HG03469 (cell line): ENCODE measurements around the gene CXCL14.
"Not testable (repeated sequence)": the region's sequence is repeated elsewhere in the genome, so short reads cannot be mapped to it uniquely, and the experiment has no call there.

Source experiments
- ATAC-seq: cut with Tn5 transposase; IDR thresholded peaks from one replicate; pipeline ENCODE4 v1.9.1; 2021; ENCODE audit warnings: mild to moderate bottlenecking, moderate library complexity, moderate number of reproducible peaks; ENCODE audit not compliant: unreplicated experiment

The CXCL14 gene

DNA sequence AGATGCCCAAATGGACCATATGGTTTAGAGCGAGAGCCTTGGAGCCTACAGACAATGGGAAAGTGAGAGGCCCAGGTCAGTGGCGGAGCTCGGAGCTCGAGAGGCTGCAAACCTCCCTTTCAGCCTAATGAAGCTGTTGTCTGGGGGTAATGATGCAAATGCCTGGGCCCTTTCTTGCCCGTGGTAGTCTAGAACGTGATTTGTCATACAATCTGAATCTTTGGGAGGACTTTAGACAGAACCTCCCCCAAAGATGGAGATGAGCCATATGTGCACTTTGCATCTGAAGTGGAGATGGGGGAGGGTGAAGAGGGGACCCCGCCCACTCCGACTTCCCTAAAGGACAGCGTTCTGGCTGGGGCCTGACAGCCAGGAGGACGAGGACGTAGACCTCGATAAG lies 32.7 kb downstream of the CXCL14 start:
- ATAC-seq, result no peak

GRCh38 chr5:135545099-135545498 lies 33.7 kb downstream of the CXCL14 start:
- ATAC-seq, result no peak

GRCh38 chr5:135543485-135544304 lies 35.1 kb downstream of the CXCL14 start:
- ATAC-seq, result no peak

DNA sequence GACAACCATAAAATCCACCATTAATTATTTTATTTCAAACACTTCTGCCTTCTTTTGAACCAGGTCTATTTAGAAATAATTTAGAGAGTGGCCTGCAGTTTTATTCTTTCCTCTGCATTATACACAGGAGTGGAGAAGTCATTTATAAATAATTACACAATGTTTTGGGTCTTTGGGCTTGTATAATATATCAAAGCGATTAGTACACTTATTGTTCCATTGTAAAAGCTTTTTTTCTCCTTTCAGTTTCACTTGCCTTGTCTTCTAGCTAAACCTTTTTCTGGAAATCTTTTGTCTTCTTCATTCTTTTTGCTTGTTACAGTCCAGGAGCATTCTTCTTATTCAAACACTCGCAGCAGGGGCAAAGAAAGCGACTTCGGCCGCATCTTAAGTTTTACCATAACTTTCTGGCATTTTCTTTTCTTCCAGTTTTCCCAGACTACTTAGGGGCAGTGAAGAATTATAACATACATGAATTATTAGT lies 35.7 kb downstream of the CXCL14 start:
- ATAC-seq, result no peak

- no peak for ATAC-seq
Measured at GRCh38 chr5:135541807-135542502, 36.8 kb downstream of the CXCL14 start.

- ATAC-seq, result no peak
Measured at GRCh38 chr5:135539430-135540005, 39.3 kb downstream of the CXCL14 start.

- ATAC-seq, result no peak
Measured at GRCh38 chr5:135538261-135538660, 40.5 kb downstream of the CXCL14 start.

DNA sequence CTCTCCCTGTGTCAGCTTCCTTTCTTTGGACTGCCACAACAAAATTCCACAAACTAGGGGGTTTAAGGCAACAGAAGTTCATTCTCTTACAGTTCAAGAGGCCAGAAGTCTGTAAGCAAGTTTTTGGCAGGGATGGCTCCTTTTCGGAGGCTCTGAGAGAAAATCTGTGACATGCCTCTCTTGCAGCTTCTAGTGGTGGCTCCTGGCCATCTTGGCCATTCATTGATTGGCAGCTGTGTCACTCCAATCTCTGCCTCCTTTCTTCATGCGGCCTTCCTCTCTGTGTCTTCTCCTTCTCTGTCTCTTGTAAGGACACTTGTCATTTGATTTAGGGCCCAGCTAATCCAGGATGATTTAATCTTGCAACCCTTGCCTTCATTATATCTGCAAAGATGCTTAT lies 41.0 kb downstream of the CXCL14 start:
- ATAC-seq, result no peak

GRCh38 chr5:135537271-135537670 lies 41.5 kb downstream of the CXCL14 start:
- ATAC-seq, result no peak

DNA sequence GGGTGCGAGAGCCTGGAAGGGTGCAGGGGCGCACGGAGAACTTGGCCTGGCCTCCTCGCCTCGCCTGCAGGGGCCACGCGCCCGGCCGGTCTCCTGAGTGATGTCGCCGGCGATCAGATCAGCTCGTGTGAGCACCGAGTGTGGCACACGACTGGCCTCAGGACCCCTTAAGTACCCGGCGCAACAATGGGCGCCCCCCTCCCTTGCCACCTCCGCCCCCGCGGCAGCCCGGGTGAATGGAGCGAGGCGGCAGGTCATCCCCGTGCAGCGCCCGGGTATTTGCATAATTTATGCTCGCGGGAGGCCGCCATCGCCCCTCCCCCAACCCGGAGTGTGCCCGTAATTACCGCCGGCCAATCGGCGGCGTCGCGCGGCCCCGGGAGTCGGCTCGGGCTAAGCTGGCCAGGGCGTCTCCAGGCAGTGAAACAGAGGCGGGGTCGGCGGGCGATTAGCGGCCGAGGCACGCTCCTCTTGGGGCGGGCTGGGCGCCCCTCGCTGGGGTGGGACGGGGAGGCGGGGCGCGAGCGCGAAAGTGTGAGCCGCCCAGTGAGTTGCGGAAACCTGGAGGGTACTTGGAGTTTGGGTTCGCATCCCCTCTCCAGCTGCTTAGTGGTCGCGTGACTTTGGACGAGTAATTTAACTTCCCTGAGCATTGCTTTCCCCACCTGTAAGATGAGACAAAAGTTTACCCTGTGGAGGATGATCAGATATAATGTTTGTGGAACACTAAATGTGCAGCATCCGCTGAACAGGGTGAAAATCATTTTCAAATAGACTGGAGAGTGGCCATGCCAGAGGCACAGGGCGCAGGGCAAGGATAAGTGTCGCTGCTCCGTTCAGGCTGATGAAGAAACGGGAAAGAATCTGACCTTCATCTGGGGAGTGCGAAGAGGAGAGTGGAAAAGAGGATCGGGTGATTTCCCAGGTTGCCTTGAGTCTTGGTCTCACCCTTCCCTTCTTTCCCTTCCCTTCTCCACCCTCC lies 42.7 kb downstream of the CXCL14 start, which contains the start of gene NEUROG1:
TSS of gene NEUROG1 (minus strand) at position 145 of the 982 bp plus-strand sequence. CDS start 274 bp downstream, outside the sequence.
- no peak for ATAC-seq

- ATAC-seq, result no peak
Measured at GRCh38 chr5:135535420-135535819, 43.4 kb downstream of the CXCL14 start.

DNA sequence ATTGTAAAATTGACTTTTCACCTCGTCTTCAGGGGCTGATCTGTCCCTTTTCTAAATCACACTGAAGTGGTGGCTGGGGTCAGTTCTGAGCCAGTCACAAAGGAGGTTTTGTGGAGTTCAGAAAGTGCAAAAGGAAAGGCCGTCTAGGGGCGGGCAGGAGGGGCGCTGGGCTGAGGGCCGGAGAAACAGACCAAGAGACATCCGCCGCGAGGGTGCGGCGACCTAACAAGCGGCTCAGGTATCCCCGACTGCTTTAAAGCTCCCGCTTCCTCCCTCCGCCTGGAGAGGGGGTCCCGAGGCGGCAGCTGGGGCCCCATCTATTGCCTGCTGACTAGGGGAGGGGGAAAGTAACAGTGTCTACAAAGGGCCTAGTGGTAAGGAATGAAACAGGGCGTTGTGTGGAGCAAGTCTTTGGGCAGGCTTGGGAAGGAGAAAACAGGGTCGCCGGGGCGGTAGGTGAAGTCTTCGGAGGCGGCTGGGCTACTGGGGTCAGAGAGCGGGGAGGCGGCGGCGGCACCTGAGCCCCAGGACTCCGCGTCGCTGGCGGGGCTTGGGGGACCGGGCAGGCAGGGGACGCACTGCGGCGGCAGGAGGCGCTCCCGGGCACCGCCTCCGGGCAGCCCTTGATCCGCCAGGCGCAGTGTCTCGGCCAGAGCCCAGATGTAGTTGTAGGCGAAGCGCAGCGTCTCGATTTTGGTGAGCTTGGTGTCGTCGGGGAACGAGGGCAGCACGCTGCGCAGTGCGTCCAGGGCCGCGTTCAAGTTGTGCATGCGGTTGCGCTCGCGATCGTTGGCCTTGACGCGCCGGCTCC lies 44.0 kb downstream of the CXCL14 start:
- no peak for ATAC-seq

GRCh38 chr5:135533794-135534193 lies 45.0 kb downstream of the CXCL14 start:
- ATAC-seq, result no peak

- no peak for ATAC-seq
Measured at GRCh38 chr5:135533334-135533733, 45.5 kb downstream of the CXCL14 start.

GRCh38 chr5:135529576-135529975 lies 49.2 kb downstream of the CXCL14 start:
- ATAC-seq, result not testable (repeated sequence)

GRCh38 chr5:135526924-135527323 lies 51.9 kb downstream of the CXCL14 start:
- ATAC-seq, result no peak

- ATAC-seq, result no peak
Measured at GRCh38 chr5:135521964-135522363, 56.8 kb downstream of the CXCL14 start.
